ENCODE results near the gene SLC6A17. TPM values are rescaled to one million over a fixed set of nuclear protein-coding genes. Genes with fewer than 3 reads are reported as not detected.

Gene SLC6A17
- total RNA-seq, 1 donor from 2014 or later = 0.35 TPM

GRCh38 chr1:110198746-110199145 is 48.5 kb downstream of the SLC6A17 start:
- H3K4me3 ChIP-seq (ENCODE audit: low read depth, low read length) = no peak overlapping the region
- DNase-seq (ENCODE audit: low read depth) = no peak
- TF ChIP-seq CTCF (conservative IDR thresholded peaks at IDR 0.05; ENCODE audit: low read depth, low read length) = no peak

DNA sequence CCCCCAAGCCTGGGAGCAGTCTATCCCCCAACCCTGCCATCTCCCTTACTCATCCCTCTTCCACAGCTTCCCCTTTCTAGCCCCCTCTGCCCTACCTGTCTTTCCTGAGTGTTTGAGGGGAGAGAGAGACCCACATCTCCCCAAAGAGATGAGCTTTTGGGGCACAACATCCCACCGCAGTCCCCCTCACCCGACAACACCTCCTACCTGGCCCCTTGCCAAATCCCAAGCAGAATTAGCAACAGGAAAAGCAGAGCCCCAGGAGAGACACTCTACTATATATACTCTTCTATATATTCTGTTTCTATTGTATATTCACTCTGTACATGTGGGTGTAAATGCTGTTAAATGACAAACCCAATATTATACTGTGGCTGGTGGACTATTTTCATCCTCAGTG is 49.9 kb downstream of the SLC6A17 start:
- no peak for DNase-seq (ENCODE audit: low read depth)
- TF ChIP-seq CTCF (conservative IDR thresholded peaks at IDR 0.05; ENCODE audit: low read depth, low read length) = no peak
- H3K4me3 ChIP-seq (ENCODE audit: low read depth, low read length) = no peak overlapping the region

GRCh38 chr1:110200666-110201065 is 50.4 kb downstream of the SLC6A17 start:
- H3K4me3 ChIP-seq (ENCODE audit: low read depth, low read length) = no peak overlapping the region
- DNase-seq (ENCODE audit: low read depth) = no peak
- TF ChIP-seq CTCF (conservative IDR thresholded peaks at IDR 0.05; ENCODE audit: low read depth, low read length) = no peak

DNA sequence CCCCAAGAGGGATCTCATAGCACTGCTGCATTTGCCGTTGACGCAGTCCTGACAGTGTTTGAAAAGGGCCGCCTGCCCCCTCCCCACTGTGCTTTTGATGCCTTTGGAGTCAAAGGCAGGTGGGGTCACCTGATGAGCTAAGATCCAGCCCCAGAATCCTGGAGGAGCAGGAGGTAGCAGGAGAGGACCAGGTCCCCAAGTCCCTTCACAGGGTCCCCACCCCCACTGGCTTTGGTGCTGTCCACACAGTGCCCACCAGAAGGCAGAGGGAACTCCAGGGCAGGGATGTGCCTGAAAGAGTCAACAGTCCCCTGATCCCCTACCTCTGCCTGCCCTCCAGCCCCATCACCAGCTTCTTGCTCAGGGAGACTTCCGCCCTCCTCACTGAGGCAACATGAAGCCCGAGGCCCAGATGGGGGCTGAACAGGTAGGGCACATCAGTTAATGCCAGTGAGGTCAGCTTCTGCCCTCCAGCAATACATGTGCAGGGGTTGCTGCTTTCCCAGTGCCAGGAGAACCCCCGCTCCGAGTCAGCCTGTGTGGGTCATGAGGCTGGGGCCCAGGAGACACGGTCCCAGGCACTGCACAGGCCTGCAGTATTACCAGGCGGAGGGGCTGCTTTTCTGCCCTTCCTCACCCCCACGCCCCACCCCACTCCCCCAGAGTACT is 51.0 kb downstream of the SLC6A17 start:
- no peak for DNase-seq (ENCODE audit: low read depth)
- no peak overlapping the region for H3K4me3 ChIP-seq (ENCODE audit: low read depth, low read length)
- no peak for TF ChIP-seq CTCF (conservative IDR thresholded peaks at IDR 0.05; ENCODE audit: low read depth, low read length)

- DNase-seq (ENCODE audit: low read depth) = no peak
- no peak overlapping the region for H3K4me3 ChIP-seq (ENCODE audit: low read depth, low read length)
- TF ChIP-seq CTCF (conservative IDR thresholded peaks at IDR 0.05; ENCODE audit: low read depth, low read length) = peak; percentile 90
These were observed 52.8 kb downstream of the SLC6A17 start for GRCh38 chr1:110203021-110203661.

DNA sequence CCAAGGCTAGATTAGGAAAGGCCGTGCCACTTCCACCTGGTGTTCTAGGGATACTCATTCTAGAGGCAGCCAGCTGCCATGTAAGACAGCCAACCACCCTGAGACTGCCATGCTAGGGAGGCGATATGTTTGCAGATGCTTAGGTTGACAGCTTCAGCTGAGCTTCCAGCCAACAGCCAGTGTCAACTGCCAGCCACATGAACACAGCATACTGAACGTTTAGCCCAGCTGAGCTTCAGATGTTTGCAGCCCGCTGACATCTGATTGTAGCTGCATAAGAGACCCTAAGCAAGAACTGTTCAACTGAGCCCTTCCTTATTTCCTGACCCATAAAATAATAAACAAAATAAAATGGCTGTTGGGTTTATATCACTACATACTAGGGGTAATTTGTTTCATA is 54.9 kb downstream of the SLC6A17 start:
- H3K4me3 ChIP-seq (ENCODE audit: low read depth, low read length) = no peak overlapping the region
- TF ChIP-seq CTCF (conservative IDR thresholded peaks at IDR 0.05; ENCODE audit: low read depth, low read length) = no peak
- no peak for DNase-seq (ENCODE audit: low read depth)

Data from epithelial cell of proximal tubule (primary cell).